GM23248 (cell line): ENCODE measurements around the gene PAOX. TPM values are rescaled to one million over a fixed set of nuclear protein-coding genes. Genes with fewer than 3 reads are reported as not detected.

Source experiments
- DNase-seq: peaks from one replicate; pipeline ENCODE4 v3.0.0-alpha.2; 2015
- H2AFZ ChIP-seq: fragments of 200-600 bp; sonication (generic); 2 replicates; pipeline ENCODE4 v1.6.1; 2016; ENCODE audit warnings: antibody characterized with exemption
- H3F3A ChIP-seq: fragments of 200-600 bp; sonication (generic); 2 replicates; pipeline ENCODE4 v1.6.1; 2016; ENCODE audit warnings: mild to moderate bottlenecking, antibody characterized with exemption, mixed run types; ENCODE audit not compliant: insufficient read depth
- H3K27ac ChIP-seq: fragments of 200-600 bp; sonication (generic); 2 replicates; pipeline ENCODE4 v1.5.1; 2016; ENCODE audit warnings: mild to moderate bottlenecking
- H3K27me3 ChIP-seq: fragments of 200-600 bp; sonication (generic); replicated peaks from 2 replicates; pipeline ENCODE4 v1.6.1; 2016; ENCODE audit warnings: mild to moderate bottlenecking; ENCODE audit not compliant: insufficient read depth
- H3K36me3 ChIP-seq: fragments of 200-600 bp; sonication (generic); 2 replicates; pipeline ENCODE4 v1.6.1; 2016; ENCODE audit warnings: low read depth, mild to moderate bottlenecking
- H3K4me1 ChIP-seq: fragments of 200-600 bp; sonication (generic); 2 replicates; pipeline ENCODE4 v1.6.1; 2016; ENCODE audit warnings: mild to moderate bottlenecking; ENCODE audit not compliant: insufficient read depth
- H3K4me2 ChIP-seq: fragments of 200-600 bp; sonication (generic); one replicate; pipeline ENCODE4 v1.6.1; 2016; ENCODE audit warnings: mild to moderate bottlenecking; ENCODE audit not compliant: unreplicated experiment
- H3K4me3 ChIP-seq: fragments of 200-600 bp; sonication (generic); 2 replicates; pipeline ENCODE4 v1.5.1; 2016; ENCODE audit warnings: mild to moderate bottlenecking
- H3K79me2 ChIP-seq: fragments of 200-600 bp; sonication (generic); 2 replicates; pipeline ENCODE4 v1.6.1; 2016; ENCODE audit warnings: mild to moderate bottlenecking; ENCODE audit not compliant: insufficient read depth
- H3K9ac ChIP-seq: fragments of 200-600 bp; sonication (generic); 2 replicates; pipeline ENCODE4 v1.6.1; 2016; ENCODE audit warnings: mild to moderate bottlenecking
- H3K9me2 ChIP-seq: fragments of 200-600 bp; sonication (generic); 2 replicates; pipeline ENCODE4 v1.6.1; 2016; ENCODE audit warnings: mixed run types, mild to moderate bottlenecking, moderate library complexity; ENCODE audit not compliant: insufficient read depth
- H3K9me3 ChIP-seq: fragments of 200-600 bp; sonication (generic); one replicate; pipeline ENCODE4 v1.6.1; 2017; ENCODE audit warnings: low read depth
- H4K20me1 ChIP-seq: fragments of 200-600 bp; sonication (generic); 2 replicates; pipeline ENCODE4 v1.6.0; 2016; ENCODE audit not compliant: insufficient read depth
- EZH2 ChIP-seq: fragments of 200-600 bp; sonication (generic); IDR thresholded peaks from 2 replicates; pipeline ENCODE4 v1.6.1; 2018; ENCODE audit warnings: antibody characterized with exemption, mild to moderate bottlenecking; ENCODE audit not compliant: insufficient read depth, poor library complexity, severe bottlenecking
- EZH2phosphoT487 ChIP-seq: fragments of 200-600 bp; sonication (generic); IDR thresholded peaks from 2 replicates; pipeline ENCODE4 v1.6.1; 2018; ENCODE audit warnings: antibody characterized with exemption, moderate library complexity, mild to moderate bottlenecking, low read depth; ENCODE audit not compliant: insufficient read depth
- WGBS, 2 experiments: methylation state at CpG; one replicate each; pipeline ENCODE4 v1.1.6; 2015 to 2017; ENCODE audit warnings: low lambda C conversion rate in 2 of 2, low coverage in 1 of 2; ENCODE audit errors: missing lambda C conversion rate in 2 of 2; 5-methylcytosine and 5-hydroxymethylcytosine counted together
- in situ Hi-C: fragments of 300-500 bp; cut with MboI; formaldehyde crosslinking; loops from 2 replicates; pipeline ENCODE4 v1.15.0; 2020
- polyA plus RNA-seq: library from polyadenylated mRNA; unstranded; fragments of >200 nt; fragmentation: Nextera tagmentation; extraction: Ambion mirVana; gene quantifications from 2 replicates; pipeline ENCODE4 v1.2.1, GENCODE V29; 2016
- total RNA-seq: library from RNA; depleted of rRNA; stranded (reverse); fragments of >200 nt; shearing (Covaris generic); gene quantifications from 2 replicates; pipeline ENCODE4 v1.2.3, GENCODE V29; 2014; rRNA removed

Gene PAOX
- total RNA-seq (4.1 and 5.8 TPM in 2 replicates), polyA plus RNA-seq (4.5 TPM in 2 replicates)

DNA sequence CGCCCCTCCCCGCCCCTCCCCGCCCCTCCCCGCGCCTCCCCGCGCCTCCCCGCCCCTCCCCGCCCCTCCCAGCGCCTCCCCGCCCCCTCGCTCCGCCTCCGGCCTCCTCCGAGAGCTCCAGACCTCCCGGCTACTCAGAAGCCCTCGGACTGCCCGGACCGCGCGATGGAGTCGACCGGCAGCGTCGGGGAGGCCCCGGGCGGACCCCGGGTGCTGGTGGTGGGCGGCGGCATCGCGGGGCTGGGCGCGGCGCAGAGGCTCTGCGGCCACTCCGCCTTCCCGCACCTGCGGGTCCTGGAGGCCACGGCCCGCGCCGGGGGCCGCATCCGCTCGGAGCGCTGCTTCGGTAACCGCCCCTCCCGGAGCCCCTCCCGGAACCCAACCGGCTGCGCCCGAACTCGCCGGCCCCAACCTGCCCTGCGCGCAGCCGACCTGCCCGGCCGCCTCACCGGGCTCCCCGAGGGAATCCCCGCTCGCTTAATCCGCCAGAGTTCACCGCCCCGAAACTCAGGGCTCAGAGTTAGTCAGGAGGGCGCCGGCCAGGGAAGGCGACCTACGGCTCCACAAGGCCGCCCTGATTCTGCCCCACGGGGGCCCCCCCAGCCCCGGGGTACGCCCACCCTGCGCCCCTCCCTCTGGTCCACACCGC is at the start of gene PAOX:
Gene PAOX, plus strand, starts transcription at position 111 of the 649 bp plus-strand sequence. Its CDS starts 55 bp downstream, at position 166.
- no peaks in the 10 kb centered on the region for H3K9me2 ChIP-seq
- H3K27me3 ChIP-seq: no peaks in the 10 kb centered on the region
- 4 to 11% methylated on average over 21 to 50 of the region's 78 CpGs for WGBS, 2 experiments
- H3K27ac ChIP-seq: no peak within 1 kb of the TSS
- H4K20me1 ChIP-seq: no peaks in the 10 kb centered on the region
- peak within 1 kb of the TSS; percentile 70 for H3K9ac ChIP-seq
- H3K9me3 ChIP-seq: no peaks in the 10 kb centered on the region
- TF ChIP-seq EZH2 (no peak), EZH2phosphoT487 (no peak)
- no peaks in the 10 kb centered on the region for H3K4me1 ChIP-seq
- H3K36me3 ChIP-seq: no peaks in the 10 kb centered on the region; the same call in 1 of the 2 replicates
- no peaks in the 10 kb centered on the region for H3K79me2 ChIP-seq
- H3K4me3 ChIP-seq: peak within 1 kb of the TSS; percentile 79
- H3F3A ChIP-seq: no peaks in the 10 kb centered on the region
- peak within 1 kb of the TSS; percentile 73 for H3K4me2 ChIP-seq
- peak within 1 kb of the TSS; percentile 88 for H2AFZ ChIP-seq
- in situ Hi-C loops: no loop called here
- DNase-seq: peak; percentile 71

DNA sequence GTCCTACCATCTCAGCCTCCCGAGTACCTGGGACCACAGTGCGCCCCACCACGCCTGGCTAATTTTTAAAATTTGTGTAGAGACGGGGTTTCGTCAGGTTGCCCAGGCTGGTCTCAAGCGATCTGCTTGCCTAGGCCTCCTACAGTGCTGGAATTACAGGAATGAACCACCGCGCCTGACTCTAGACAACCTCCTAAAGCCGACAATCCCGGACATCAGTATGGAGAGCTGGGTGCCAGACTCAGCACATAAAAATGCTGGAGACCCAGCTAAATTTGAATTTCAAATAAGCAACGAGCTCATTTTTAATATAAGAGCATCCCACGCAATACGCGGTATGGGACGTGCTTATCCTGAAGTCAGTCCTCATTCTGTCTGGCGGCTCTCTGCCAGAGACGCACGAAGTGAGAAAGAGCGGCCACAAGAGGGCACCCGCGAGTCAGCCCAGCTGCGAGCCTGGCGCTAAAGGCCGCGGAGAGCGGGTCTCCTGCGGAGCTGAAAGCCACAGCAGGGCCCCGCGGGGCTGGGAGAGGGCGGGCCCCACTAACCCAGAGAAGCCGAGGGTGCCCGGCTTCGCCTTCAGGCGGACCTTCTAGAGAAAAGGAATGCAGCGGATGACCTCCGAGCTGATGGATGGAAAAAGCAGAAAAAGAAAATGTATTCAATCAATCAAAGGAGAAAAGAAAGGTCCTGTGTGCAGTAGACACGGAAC is 49.4 kb upstream of the PAOX start:
- TF ChIP-seq EZH2phosphoT487 (no peak), EZH2 (no peak)
- H3F3A ChIP-seq: peaks cover 3% of the 10 kb centered on the region; the same call in 1 of the 2 replicates
- H3K9me3 ChIP-seq: no peaks in the 10 kb centered on the region
- H3K4me3 ChIP-seq: peak overlapping the region; percentile 76
- no peaks in the 10 kb centered on the region for H3K9me2 ChIP-seq
- peaks cover 55% of the 10 kb centered on the region for H3K27me3 ChIP-seq
- H3K4me1 ChIP-seq: peaks cover 5% of the 10 kb centered on the region; the same call in 1 of the 2 replicates
- peak; percentile 92 for DNase-seq
- 8% methylated on average over 36 to 37 of the region's 37 CpGs for WGBS, 2 experiments
- 0 out of 2 replicates have a peak overlapping the region, but pooled peaks have one; percentile 52 for H3K9ac ChIP-seq
- no peak overlapping the region for H3K27ac ChIP-seq
- peak overlapping the region; percentile 99 for H3K4me2 ChIP-seq
- no peaks in the 10 kb centered on the region for H3K36me3 ChIP-seq
- in situ Hi-C loops: no loop called here
- H2AFZ ChIP-seq: peak overlapping the region; percentile 87
- H3K79me2 ChIP-seq: no peaks in the 10 kb centered on the region
- H4K20me1 ChIP-seq: no peaks in the 10 kb centered on the region

DNA sequence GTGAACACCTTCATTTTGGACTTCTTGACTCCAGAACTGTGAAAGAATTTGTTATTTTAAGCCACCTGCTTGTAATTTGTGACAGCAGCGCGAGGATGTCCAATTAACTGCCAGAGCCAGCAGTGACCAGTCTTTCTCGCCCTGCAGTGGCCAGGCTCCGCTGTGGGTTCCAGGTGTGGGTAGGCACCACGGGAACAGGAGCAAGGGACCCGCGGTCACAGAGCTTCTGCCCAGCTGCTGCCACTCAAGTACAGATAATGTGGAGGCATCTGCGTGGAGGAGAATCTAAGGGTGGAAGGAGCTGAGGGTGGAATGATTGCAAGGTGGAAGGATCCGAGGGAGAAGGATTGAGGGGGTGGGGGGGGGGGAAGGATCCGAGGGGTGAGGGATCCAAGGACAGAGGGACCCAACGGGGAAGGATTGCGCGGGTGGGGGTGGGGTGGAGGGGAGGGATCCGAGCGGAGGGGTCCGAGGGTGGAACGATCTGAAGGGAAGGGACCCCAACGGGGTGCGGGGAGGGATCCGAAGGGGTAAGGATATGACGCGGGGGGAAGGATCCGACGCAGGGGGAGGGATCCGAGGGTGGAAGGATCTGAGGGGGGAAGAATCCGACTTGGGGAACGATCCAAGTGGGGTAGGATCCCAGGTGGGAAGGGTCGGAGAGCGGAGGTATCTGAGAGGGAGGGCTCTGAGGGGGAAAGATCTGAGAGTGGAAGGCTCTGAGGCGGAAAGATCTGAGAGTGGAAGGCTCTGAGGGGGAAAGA is 45.9 kb upstream of the PAOX start:
- Histone ChIP-seq H3K27ac (no peak overlapping the region), H3K4me1 (peaks cover 5% of the 10 kb centered on the region; the same call in 1 of the 2 replicates), H3K9ac (no peak overlapping the region), H3K79me2 (no peaks in the 10 kb centered on the region), H3K36me3 (no peaks in the 10 kb centered on the region), H3F3A (peaks cover 3% of the 10 kb centered on the region; the same call in 1 of the 2 replicates), H3K4me3 (no peak overlapping the region), H4K20me1 (no peaks in the 10 kb centered on the region), H3K9me2 (no peaks in the 10 kb centered on the region), H2AFZ (no peak overlapping the region), H3K4me2 (no peak overlapping the region), H3K9me3 (no peaks in the 10 kb centered on the region), H3K27me3 (peaks cover 52% of the 10 kb centered on the region)
- no peak for DNase-seq
- 61 to 66% methylated on average over 12 to 30 of the region's 30 CpGs for WGBS, 2 experiments
- TF ChIP-seq EZH2: no peak
- TF ChIP-seq EZH2phosphoT487: no peak
- in situ Hi-C loops: no loop called here
